HepG2 (cell line): ENCODE results near the gene RICTOR. TPM values are rescaled to one million over a fixed set of nuclear protein-coding genes. Genes with fewer than 3 reads are reported as not detected.

Experiments
- AHDC1 ChIP-seq: sonication (generic); formaldehyde crosslinking; IDR thresholded peaks from 2 replicates; pipeline ENCODE4 v1.5.1; 2020; ENCODE audit warnings: mild to moderate bottlenecking, missing genetic modification reagents, borderline replicate concordance
- BHLHE40 ChIP-seq: IDR thresholded peaks from 2 replicates; pipeline ENCODE4 v1.6.1; 2011; ENCODE audit warnings: low read length, improper control_type of control experiment
- GLMP ChIP-seq: sonication (generic); formaldehyde crosslinking; IDR thresholded peaks from 2 replicates; pipeline ENCODE4 v1.9.0; 2021; ENCODE audit warnings: missing genetic modification reagents, mild to moderate bottlenecking, borderline replicate concordance
- HINFP ChIP-seq: sonication (generic); formaldehyde crosslinking; IDR thresholded peaks from 2 replicates; pipeline ENCODE4 v1.4.0; 2020; ENCODE audit warnings: low read depth, mild to moderate bottlenecking, missing genetic modification reagents
- USF2 ChIP-seq, 2 experiments: sonication (generic) in 1 of 2; formaldehyde crosslinking in 1 of 2; IDR thresholded peaks; 2 replicates each; pipeline versions ENCODE4 v1.5.1 to v1.6.1; 2011 to 2020; ENCODE audit warnings: borderline replicate concordance in 1 of 2, low read depth in 1 of 2, low read length in 1 of 2, mild to moderate bottlenecking in 1 of 2, missing genetic modification reagents in 1 of 2, moderate library complexity in 1 of 2
- ZBTB1 ChIP-seq: sonication (generic); formaldehyde crosslinking; IDR thresholded peaks from 2 replicates; pipeline ENCODE4 v1.4.0; 2020; ENCODE audit warnings: missing genetic modification reagents, borderline replicate concordance
- ZMAT3 ChIP-seq: sonication (generic); formaldehyde crosslinking; conservative IDR thresholded peaks from 2 replicates; pipeline ENCODE4 v1.7.0; 2021; ENCODE audit warnings: missing genetic modification reagents
- ZMYM3 ChIP-seq: sonication (generic); formaldehyde crosslinking; IDR thresholded peaks from 2 replicates; pipeline ENCODE4 v1.5.1; 2020; ENCODE audit warnings: mild to moderate bottlenecking, missing genetic modification reagents
- ZNF251 ChIP-seq: sonication (generic); formaldehyde crosslinking; IDR thresholded peaks from 2 replicates; pipeline ENCODE4 v1.9.0; 2021; ENCODE audit warnings: mild to moderate bottlenecking, missing genetic modification reagents
- ZNF276 ChIP-seq: sonication (generic); formaldehyde crosslinking; IDR thresholded peaks from 2 replicates; pipeline ENCODE4 v1.4.0; 2020; ENCODE audit warnings: mild to moderate bottlenecking, low read depth, missing genetic modification reagents
- ZNF331 ChIP-seq: sonication (generic); formaldehyde crosslinking; IDR thresholded peaks from 2 replicates; pipeline ENCODE4 v1.4.0; 2020; ENCODE audit warnings: missing genetic modification reagents
- ZNF713 ChIP-seq: sonication (generic); formaldehyde crosslinking; IDR thresholded peaks from 2 replicates; pipeline ENCODE4 v1.4.0; 2020; ENCODE audit warnings: mild to moderate bottlenecking, missing genetic modification reagents
- polyA plus RNA-seq, 8 experiments: library from polyadenylated mRNA; depleted of rRNA in 3 of 8; stranded (reverse) in 7 of 8; unstranded in 1 of 8; fragments of >200 nt; fragmentation: Illumina TruSeq in 4 of 8; extraction: Trizol in 4 of 8; gene quantifications; 2 replicates each; pipeline versions ENCODE4 v1.2.1 to v1.2.3, GENCODE V29; 2011 to 2016; ENCODE audit warnings: low read depth in 4 of 8, missing spikeins in 1 of 8, mixed read lengths in 1 of 8; ENCODE audit not compliant: insufficient read depth in 1 of 8
- total RNA-seq, 5 experiments: library from RNA; depleted of rRNA; stranded (reverse); fragments of >200 nt; fragmentation: Illumina TruSeq; extraction: Trizol; gene quantifications; 2 replicates each; pipeline ENCODE4 v1.2.3, GENCODE V29; 2016; ENCODE audit warnings: low read depth in 1 of 5

The RICTOR gene
- total and polyA plus RNA-seq, 2 of the 13 experiments (the other 11 are each of a cell fraction or from before 2014, with no cell fraction given): 10.7 to 15.4 TPM

GRCh38 chr5:39074017-39074814, at the start of gene RICTOR (continued):
- TF ChIP-seq ZNF276 (CRISPR knock-in tag): no peak
- peak; percentile 14; the same call in 1 of the 2 replicates for TF ChIP-seq ZNF331 (CRISPR knock-in tag)
- no peak for TF ChIP-seq ZMYM3 (CRISPR knock-in tag)
- 0 out of 2 replicates have a peak, but pooled peaks have one; percentile 66 for TF ChIP-seq AHDC1 (CRISPR knock-in tag)
- no peak for TF ChIP-seq ZNF251
- TF ChIP-seq HINFP (CRISPR knock-in tag): no peak; the same call in 1 of the 2 replicates
- TF ChIP-seq GLMP (CRISPR knock-in tag): no peak
- TF ChIP-seq ZNF713: 0 out of 2 replicates have a peak, but pooled peaks have one; percentile 42
- TF ChIP-seq ZBTB1 (CRISPR knock-in tag): no peak
- no peak for TF ChIP-seq USF2 (IDR thresholded peaks at IDR 0.05; ENCODE audit: low read depth, low read length)
- TF ChIP-seq USF2 (CRISPR knock-in tag; IDR thresholded peaks at IDR 0.05; ENCODE audit: borderline replicate concordance): no peak
- 0 out of 2 replicates have a peak, but pooled peaks have one; percentile 34 for TF ChIP-seq ZMAT3
- TF ChIP-seq BHLHE40: no peak
